ENCODE measurements around the gene SEMA4D.
A peak's percentile ranks its signal among the peaks of the same experiment; 100 is the strongest.

The SEMA4D gene

DNA sequence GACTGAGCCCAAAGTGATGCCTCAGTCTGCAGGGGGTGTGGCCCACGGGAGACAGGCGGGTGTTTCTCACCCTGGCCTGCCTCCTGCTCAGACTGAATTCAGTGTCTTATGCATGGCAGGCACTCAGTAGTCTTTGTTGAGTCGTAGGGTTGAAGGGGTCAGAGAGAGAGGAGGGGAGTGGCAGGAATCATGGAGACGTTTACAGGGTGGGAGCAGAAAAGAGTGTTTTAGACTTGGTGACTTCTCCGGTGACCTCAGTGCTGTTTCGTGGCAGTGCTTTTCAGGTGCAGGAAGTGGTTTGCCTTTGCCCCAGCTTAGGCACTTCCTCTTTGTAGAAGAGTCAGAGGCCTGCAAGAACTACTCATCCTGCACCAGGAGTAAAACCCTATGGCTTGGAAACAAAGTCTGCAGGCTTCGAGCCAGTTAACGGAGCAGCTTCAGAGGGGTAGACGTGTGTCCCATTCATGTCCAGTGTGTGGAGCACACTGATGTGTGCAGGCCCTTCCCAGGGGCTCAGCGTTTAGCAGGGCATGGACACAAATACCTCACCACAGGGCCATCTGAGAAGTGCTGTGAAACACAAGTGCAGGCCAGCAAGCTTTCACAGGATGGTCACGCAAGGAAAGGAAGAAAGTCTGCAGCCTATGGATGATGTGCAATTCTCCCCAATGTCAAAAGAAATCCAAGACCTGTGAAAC is 24.5 kb upstream of the SEMA4D start:
- peaks cover 0 to 25% (median 12%) of the 10 kb centered on the region in 5 donors for H3K4me1 ChIP-seq (ENCODE audit: control insufficient read depth in 5 of 5, insufficient read depth in 5 of 5, low read length in 5 of 5)
- no peak overlapping the region for H3K27ac ChIP-seq (ENCODE audit: low read depth, low read length)
- peaks cover 0 to 4% (median 0%) of the 10 kb centered on the region in 5 donors for H3K9me3 ChIP-seq (ENCODE audit: control insufficient read depth in 5 of 5, low read length in 5 of 5)
- H3K4me3 ChIP-seq (ENCODE audit: low read depth in 1 of 5, low read length in 5 of 5): peak overlapping the region in 1 of 5 donors; percentile 4
- H3K27me3 ChIP-seq (ENCODE audit: control insufficient read depth in 5 of 5, insufficient read depth in 4 of 5, low read length in 5 of 5): peaks cover 0 to 2% (median 0%) of the 10 kb centered on the region in 5 donors
- no peak overlapping the region for H3K9ac ChIP-seq (ENCODE audit: low read length in 5 of 5)
- no peaks in the 10 kb centered on the region for H3K36me3 ChIP-seq (ENCODE audit: control insufficient read depth in 5 of 5, insufficient read depth in 5 of 5, low read length in 5 of 5)

DNA sequence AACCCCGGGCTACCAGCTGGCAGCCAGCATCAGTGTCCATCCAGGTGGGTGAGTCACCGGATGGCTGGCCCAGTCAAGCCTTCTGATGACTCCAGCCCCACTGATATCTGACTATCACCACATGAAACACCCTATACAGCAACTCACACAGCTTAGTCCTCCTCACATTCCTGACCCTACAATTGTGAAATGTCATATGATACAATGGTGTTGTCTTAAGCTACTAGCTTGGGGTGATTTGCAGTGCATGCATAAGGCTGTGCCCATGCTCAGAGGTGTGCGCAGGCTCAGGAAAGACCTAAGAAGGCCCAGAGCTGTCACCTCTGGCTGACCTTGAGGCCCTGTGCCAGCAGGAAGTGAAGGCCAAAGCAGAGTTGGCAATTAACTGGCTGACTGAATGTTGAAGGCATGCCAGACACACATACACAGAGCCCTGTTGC is 21.5 kb upstream of the SEMA4D start:
- no peak overlapping the region for H3K4me3 ChIP-seq (ENCODE audit: low read depth in 1 of 5, low read length in 5 of 5)
- H3K27me3 ChIP-seq (ENCODE audit: control insufficient read depth in 5 of 5, insufficient read depth in 4 of 5, low read length in 5 of 5): no peaks in the 10 kb centered on the region
- H3K9me3 ChIP-seq (ENCODE audit: control insufficient read depth in 5 of 5, low read length in 5 of 5): no peaks in the 10 kb centered on the region
- H3K36me3 ChIP-seq (ENCODE audit: control insufficient read depth in 5 of 5, insufficient read depth in 5 of 5, low read length in 5 of 5): no peaks in the 10 kb centered on the region
- peaks cover 0 to 24% (median 11%) of the 10 kb centered on the region in 5 donors for H3K4me1 ChIP-seq (ENCODE audit: control insufficient read depth in 5 of 5, insufficient read depth in 5 of 5, low read length in 5 of 5)
- no peak overlapping the region for H3K9ac ChIP-seq (ENCODE audit: low read length in 5 of 5)
- H3K27ac ChIP-seq (ENCODE audit: low read depth, low read length): no peak overlapping the region

DNA sequence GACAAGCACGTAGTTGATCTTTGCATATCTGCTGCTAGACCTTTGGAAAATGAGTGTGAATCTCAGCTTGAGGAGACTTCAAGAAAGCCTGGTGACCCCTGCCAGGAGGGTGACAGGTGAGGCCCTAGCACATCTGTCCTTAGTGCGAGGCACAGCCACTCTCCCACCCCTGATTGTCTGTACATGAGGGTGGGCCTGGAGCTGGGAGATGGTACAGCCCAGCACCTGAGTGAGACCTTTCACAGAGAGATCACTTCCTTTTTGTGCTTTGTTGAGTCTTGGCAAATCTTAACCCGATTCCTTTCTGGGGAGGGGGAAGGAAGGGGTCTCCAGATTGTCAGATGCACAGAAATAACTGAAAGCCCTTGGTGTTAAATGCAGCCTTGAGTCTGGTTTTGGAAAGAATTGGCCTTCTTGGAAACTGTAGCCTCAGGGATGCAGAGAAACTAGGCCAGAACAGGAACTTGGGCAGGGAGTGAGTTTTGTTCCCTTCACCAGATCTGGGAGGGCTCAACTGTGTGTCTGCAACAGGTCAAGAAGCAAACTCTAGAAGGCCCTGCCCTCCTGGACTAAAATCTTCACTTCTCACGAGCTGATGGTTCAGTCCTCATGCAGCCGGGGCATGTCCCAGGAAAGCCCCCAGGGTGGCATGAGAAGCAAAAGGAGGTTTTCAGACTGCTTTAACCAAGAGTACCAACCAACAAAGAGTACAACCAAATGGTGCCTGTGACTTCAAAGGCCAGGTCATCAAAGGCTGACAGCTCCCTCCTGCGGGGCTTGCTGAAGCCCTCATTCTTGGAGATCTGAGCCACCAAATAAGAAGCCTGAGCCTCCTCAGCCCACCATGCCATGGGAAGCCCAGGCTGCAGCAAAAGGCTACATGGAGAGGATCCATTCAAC is 20.8 kb upstream of the SEMA4D start:
- Histone ChIP-seq H3K9me3 (ENCODE audit: control insufficient read depth in 5 of 5, low read length in 5 of 5) (no peaks in the 10 kb centered on the region), H3K36me3 (ENCODE audit: control insufficient read depth in 5 of 5, insufficient read depth in 5 of 5, low read length in 5 of 5) (no peaks in the 10 kb centered on the region), H3K4me3 (ENCODE audit: low read depth in 1 of 5, low read length in 5 of 5) (no peak overlapping the region), H3K27ac (ENCODE audit: low read depth, low read length) (no peak overlapping the region), H3K4me1 (ENCODE audit: control insufficient read depth in 5 of 5, insufficient read depth in 5 of 5, low read length in 5 of 5) (peaks cover 0 to 23% (median 11%) of the 10 kb centered on the region in 5 donors), H3K9ac (ENCODE audit: low read length in 5 of 5) (no peak overlapping the region), H3K27me3 (ENCODE audit: control insufficient read depth in 5 of 5, insufficient read depth in 4 of 5, low read length in 5 of 5) (no peaks in the 10 kb centered on the region)

DNA sequence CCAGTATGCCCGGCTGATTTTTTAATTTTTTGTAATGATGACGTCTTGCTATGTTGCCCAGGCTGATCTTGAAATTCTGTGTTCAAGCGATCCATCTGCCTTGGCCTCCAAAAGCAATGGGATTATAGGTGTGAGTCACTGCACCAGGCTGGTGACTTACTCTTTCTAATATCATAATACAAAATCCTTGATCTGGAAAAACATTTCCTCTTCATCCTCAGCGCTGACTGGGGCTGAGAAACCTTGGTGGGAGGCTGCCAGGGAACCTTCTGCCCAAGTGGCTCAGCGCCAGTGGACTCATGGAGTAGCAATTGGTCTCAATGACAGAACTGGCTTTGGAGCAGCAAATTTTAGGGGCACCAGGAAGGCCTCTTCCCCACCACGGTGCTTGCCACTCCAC is 17.5 kb upstream of the SEMA4D start:
- no peaks in the 10 kb centered on the region for H3K9me3 ChIP-seq (ENCODE audit: control insufficient read depth in 5 of 5, low read length in 5 of 5)
- peaks cover 0 to 7% (median 0%) of the 10 kb centered on the region in 5 donors for H3K4me1 ChIP-seq (ENCODE audit: control insufficient read depth in 5 of 5, insufficient read depth in 5 of 5, low read length in 5 of 5)
- H3K9ac ChIP-seq (ENCODE audit: low read length in 5 of 5): no peak overlapping the region
- no peak overlapping the region for H3K4me3 ChIP-seq (ENCODE audit: low read depth in 1 of 5, low read length in 5 of 5)
- no peak overlapping the region for H3K27ac ChIP-seq (ENCODE audit: low read depth, low read length)
- peaks cover 0 to 3% (median 0%) of the 10 kb centered on the region in 5 donors for H3K27me3 ChIP-seq (ENCODE audit: control insufficient read depth in 5 of 5, insufficient read depth in 4 of 5, low read length in 5 of 5)
- no peaks in the 10 kb centered on the region for H3K36me3 ChIP-seq (ENCODE audit: control insufficient read depth in 5 of 5, insufficient read depth in 5 of 5, low read length in 5 of 5)

DNA sequence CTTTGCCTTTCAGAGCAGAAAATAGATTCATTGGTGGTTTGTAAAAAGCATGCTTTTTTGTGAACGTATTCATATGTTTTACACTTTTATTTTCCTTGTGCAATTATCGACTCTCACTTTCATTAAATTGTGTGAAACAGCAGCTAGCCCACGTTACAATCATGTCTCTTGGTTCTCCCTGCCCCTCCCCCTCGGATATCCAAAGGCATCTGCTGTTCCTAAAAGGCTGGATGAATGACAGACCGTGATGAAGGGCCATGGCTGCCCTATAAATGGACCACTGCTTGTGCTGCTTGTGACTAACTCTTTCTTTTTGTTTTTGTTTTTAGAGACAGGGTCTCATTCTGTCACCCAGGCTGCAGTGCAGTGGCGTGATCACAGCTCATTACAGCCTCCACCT is 17.0 kb upstream of the SEMA4D start:
- Histone ChIP-seq H3K27ac (ENCODE audit: low read depth, low read length) (no peak overlapping the region), H3K27me3 (ENCODE audit: control insufficient read depth in 5 of 5, insufficient read depth in 4 of 5, low read length in 5 of 5) (peaks cover 0 to 3% (median 0%) of the 10 kb centered on the region in 5 donors), H3K4me1 (ENCODE audit: control insufficient read depth in 5 of 5, insufficient read depth in 5 of 5, low read length in 5 of 5) (peaks cover 0 to 6% (median 0%) of the 10 kb centered on the region in 5 donors), H3K36me3 (ENCODE audit: control insufficient read depth in 5 of 5, insufficient read depth in 5 of 5, low read length in 5 of 5) (no peaks in the 10 kb centered on the region), H3K4me3 (ENCODE audit: low read depth in 1 of 5, low read length in 5 of 5) (no peak overlapping the region), H3K9me3 (ENCODE audit: control insufficient read depth in 5 of 5, low read length in 5 of 5) (no peaks in the 10 kb centered on the region), H3K9ac (ENCODE audit: low read length in 5 of 5) (no peak overlapping the region)

DNA sequence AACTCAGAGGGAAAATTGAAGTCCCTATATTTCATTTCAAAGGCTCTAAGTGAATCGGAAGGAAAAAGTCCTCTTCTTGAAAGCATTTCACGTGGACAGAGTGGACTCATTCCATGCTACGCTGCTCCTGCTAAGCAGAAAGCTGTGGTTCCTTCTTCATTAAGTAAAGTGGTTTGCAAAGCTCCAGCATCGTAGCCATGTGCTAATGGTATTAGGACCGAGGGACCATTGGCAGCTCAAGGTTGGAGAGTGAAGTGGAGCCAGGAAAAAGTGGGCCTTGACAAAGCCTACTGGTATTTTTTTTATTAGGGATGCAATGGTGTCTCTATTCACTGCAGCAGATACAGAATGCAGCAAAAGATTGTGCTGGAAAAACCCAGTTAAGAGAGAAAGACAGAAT is 16.4 kb upstream of the SEMA4D start:
- no peaks in the 10 kb centered on the region for H3K36me3 ChIP-seq (ENCODE audit: control insufficient read depth in 5 of 5, insufficient read depth in 5 of 5, low read length in 5 of 5)
- H3K27ac ChIP-seq (ENCODE audit: low read depth, low read length): no peak overlapping the region
- H3K4me1 ChIP-seq (ENCODE audit: control insufficient read depth in 5 of 5, insufficient read depth in 5 of 5, low read length in 5 of 5): peaks cover 0 to 6% (median 0%) of the 10 kb centered on the region in 5 donors
- H3K4me3 ChIP-seq (ENCODE audit: low read depth in 1 of 5, low read length in 5 of 5): no peak overlapping the region
- no peaks in the 10 kb centered on the region for H3K9me3 ChIP-seq (ENCODE audit: control insufficient read depth in 5 of 5, low read length in 5 of 5)
- H3K9ac ChIP-seq (ENCODE audit: low read length in 5 of 5): no peak overlapping the region
- H3K27me3 ChIP-seq (ENCODE audit: control insufficient read depth in 5 of 5, insufficient read depth in 4 of 5, low read length in 5 of 5): peaks cover 0 to 3% (median 0%) of the 10 kb centered on the region in 5 donors

DNA sequence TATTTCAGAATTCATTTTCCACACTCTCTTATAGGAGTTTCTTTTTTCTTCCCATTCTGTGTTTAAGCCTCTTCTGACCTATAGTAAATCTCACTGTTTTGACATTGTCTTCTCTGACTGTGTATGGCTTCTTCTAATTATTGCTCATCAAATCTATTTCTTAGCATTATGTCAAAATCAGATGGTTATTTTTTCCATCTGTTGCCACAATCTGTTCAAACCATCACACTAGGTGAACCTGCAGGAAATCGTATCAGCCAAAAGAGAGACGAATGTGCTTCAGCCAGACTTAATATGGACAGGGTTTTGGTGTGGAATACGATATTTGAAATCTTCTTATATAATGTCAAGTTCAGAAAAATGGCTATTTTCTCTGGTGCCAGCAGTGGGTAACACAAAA is 15.9 kb upstream of the SEMA4D start:
- H3K4me1 ChIP-seq (ENCODE audit: control insufficient read depth in 5 of 5, insufficient read depth in 5 of 5, low read length in 5 of 5): peaks cover 0 to 2% (median 0%) of the 10 kb centered on the region in 5 donors
- H3K27me3 ChIP-seq (ENCODE audit: control insufficient read depth in 5 of 5, insufficient read depth in 4 of 5, low read length in 5 of 5): peaks cover 0 to 3% (median 0%) of the 10 kb centered on the region in 5 donors
- H3K27ac ChIP-seq (ENCODE audit: low read depth, low read length): no peak overlapping the region
- H3K9me3 ChIP-seq (ENCODE audit: control insufficient read depth in 5 of 5, low read length in 5 of 5): no peaks in the 10 kb centered on the region
- H3K4me3 ChIP-seq (ENCODE audit: low read depth in 1 of 5, low read length in 5 of 5): no peak overlapping the region
- no peak overlapping the region for H3K9ac ChIP-seq (ENCODE audit: low read length in 5 of 5)
- H3K36me3 ChIP-seq (ENCODE audit: control insufficient read depth in 5 of 5, insufficient read depth in 5 of 5, low read length in 5 of 5): no peaks in the 10 kb centered on the region

DNA sequence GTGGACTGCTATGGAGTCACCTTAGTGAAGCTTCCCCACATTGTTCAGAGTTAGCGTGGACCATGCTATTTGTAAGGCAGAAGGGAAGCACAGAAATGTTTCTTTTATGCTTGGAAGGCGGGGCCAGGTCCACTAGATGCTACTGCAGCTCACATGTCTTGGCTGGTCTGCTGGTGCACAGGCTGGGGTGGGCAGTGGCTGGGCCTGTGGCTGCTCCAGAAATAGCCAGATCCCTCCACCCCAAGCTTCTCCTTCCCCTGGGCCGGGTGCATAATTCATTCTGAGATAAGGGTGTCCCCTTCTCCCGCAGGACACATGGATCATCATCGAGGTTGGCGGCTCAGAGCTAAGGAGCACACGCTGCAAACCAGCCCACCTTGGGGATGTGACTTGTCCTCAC is 14.5 kb upstream of the SEMA4D start:
- Histone ChIP-seq H3K4me1 (ENCODE audit: control insufficient read depth in 5 of 5, insufficient read depth in 5 of 5, low read length in 5 of 5) (no peaks in the 10 kb centered on the region), H3K9me3 (ENCODE audit: control insufficient read depth in 5 of 5, low read length in 5 of 5) (no peaks in the 10 kb centered on the region), H3K4me3 (ENCODE audit: low read depth in 1 of 5, low read length in 5 of 5) (no peak overlapping the region)

DNA sequence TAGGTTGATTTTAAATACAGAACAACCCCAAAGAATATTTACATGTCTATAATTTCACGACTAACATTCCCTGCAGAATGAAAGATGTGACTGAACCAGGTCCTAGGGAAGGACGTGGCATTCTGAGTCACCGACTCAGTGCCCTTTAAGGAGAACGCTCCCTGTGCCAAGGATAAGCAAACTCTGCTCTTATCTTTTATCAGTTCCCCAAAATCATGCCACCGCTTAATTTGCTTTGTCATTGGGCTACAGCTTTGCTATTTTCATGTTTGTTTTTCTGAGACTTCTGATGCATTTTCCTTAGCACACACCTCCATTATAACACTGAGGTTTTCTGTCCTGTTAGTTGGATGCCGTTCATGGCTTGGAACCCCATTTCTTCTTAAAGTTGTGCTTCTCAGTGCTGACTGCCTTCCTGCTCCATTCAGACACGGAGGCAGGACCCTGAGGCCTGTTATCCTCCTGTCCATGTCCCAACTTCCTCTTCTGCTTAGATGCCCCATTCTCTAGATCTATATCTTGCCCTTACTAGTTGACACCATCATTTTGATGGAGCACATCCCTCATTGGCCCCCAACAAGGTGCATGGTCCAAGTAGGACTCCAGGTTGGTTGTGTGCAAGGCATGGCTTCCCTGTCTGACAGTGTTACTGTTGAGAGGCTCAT is 11.2 kb upstream of the SEMA4D start:
- Histone ChIP-seq H3K36me3 (ENCODE audit: control insufficient read depth in 5 of 5, insufficient read depth in 5 of 5, low read length in 5 of 5) (no peaks in the 10 kb centered on the region), H3K27ac (ENCODE audit: low read depth, low read length) (no peak overlapping the region), H3K27me3 (ENCODE audit: control insufficient read depth in 5 of 5, insufficient read depth in 4 of 5, low read length in 5 of 5) (peaks cover 0 to 3% (median 0%) of the 10 kb centered on the region in 5 donors), H3K4me3 (ENCODE audit: low read depth in 1 of 5, low read length in 5 of 5) (no peak overlapping the region), H3K4me1 (ENCODE audit: control insufficient read depth in 5 of 5, insufficient read depth in 5 of 5, low read length in 5 of 5) (no peaks in the 10 kb centered on the region), H3K9ac (ENCODE audit: low read length in 5 of 5) (no peak overlapping the region), H3K9me3 (ENCODE audit: control insufficient read depth in 5 of 5, low read length in 5 of 5) (no peaks in the 10 kb centered on the region)

More for the DNA sequence above, 14.5 kb upstream of the SEMA4D start:
- Histone ChIP-seq H3K36me3 (ENCODE audit: control insufficient read depth in 5 of 5, insufficient read depth in 5 of 5, low read length in 5 of 5) (no peaks in the 10 kb centered on the region), H3K27ac (ENCODE audit: low read depth, low read length) (no peak overlapping the region), H3K9ac (ENCODE audit: low read length in 5 of 5) (no peak overlapping the region), H3K27me3 (ENCODE audit: control insufficient read depth in 5 of 5, insufficient read depth in 4 of 5, low read length in 5 of 5) (peaks cover 0 to 3% (median 0%) of the 10 kb centered on the region in 5 donors)

Data from subcutaneous abdominal adipose tissue (tissue), 5 donors.